GM06990 (cell line): ENCODE measurements around the gene CYP2A6.
A peak's percentile ranks its signal among the peaks of the same experiment; 100 is the strongest.

Experiments used
- DNase-seq: peaks from one replicate; pipeline ENCODE4 v3.0.0-alpha.2; 2011; ENCODE audit not compliant: insufficient read length; ENCODE audit errors: extremely low read depth
- H3K27me3 ChIP-seq: replicated peaks from 2 replicates; pipeline ENCODE4 v1.6.0; 2011; ENCODE audit warnings: low read length; ENCODE audit not compliant: control insufficient read depth, insufficient read depth
- H3K36me3 ChIP-seq: 2 replicates; pipeline ENCODE4 v1.5.1; 2011; ENCODE audit warnings: low read length; ENCODE audit not compliant: control insufficient read depth, insufficient read depth
- H3K4me3 ChIP-seq: replicated peaks from 2 replicates; pipeline ENCODE4 v1.5.1; 2011; ENCODE audit warnings: low read depth, mild to moderate bottlenecking, control low read depth, low read length
- TF ChIP-seq, protein P1 (sequence below): IDR thresholded peaks from 2 replicates; pipeline ENCODE4 v1.5.1; 2011; ENCODE audit warnings: low read length, control low read depth, mild to moderate bottlenecking, inconsistent platforms; ENCODE audit not compliant: insufficient read depth, poor library complexity, severe bottlenecking

CYP2A6 gene

GRCh38 chr19:40803170-40803856, 46.9 kb downstream of the CYP2A6 start:
- Histone ChIP-seq H3K27me3 (no peaks in the 10 kb centered on the region), H3K4me3 (peak overlapping the region; percentile 50), H3K36me3 (peaks cover 35% of the 10 kb centered on the region)
- TF ChIP-seq, protein P1, sequence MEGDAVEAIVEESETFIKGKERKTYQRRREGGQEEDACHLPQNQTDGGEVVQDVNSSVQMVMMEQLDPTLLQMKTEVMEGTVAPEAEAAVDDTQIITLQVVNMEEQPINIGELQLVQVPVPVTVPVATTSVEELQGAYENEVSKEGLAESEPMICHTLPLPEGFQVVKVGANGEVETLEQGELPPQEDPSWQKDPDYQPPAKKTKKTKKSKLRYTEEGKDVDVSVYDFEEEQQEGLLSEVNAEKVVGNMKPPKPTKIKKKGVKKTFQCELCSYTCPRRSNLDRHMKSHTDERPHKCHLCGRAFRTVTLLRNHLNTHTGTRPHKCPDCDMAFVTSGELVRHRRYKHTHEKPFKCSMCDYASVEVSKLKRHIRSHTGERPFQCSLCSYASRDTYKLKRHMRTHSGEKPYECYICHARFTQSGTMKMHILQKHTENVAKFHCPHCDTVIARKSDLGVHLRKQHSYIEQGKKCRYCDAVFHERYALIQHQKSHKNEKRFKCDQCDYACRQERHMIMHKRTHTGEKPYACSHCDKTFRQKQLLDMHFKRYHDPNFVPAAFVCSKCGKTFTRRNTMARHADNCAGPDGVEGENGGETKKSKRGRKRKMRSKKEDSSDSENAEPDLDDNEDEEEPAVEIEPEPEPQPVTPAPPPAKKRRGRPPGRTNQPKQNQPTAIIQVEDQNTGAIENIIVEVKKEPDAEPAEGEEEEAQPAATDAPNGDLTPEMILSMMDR = no peak
- no peak for DNase-seq

GRCh38 chr19:40802300-40803169, 47.7 kb downstream of the CYP2A6 start:
- TF ChIP-seq, protein P1 = no peak
- Histone ChIP-seq H3K4me3 (peak overlapping the region; percentile 50), H3K27me3 (no peaks in the 10 kb centered on the region), H3K36me3 (peaks cover 28% of the 10 kb centered on the region)
- peak; percentile 26 for DNase-seq

DNA sequence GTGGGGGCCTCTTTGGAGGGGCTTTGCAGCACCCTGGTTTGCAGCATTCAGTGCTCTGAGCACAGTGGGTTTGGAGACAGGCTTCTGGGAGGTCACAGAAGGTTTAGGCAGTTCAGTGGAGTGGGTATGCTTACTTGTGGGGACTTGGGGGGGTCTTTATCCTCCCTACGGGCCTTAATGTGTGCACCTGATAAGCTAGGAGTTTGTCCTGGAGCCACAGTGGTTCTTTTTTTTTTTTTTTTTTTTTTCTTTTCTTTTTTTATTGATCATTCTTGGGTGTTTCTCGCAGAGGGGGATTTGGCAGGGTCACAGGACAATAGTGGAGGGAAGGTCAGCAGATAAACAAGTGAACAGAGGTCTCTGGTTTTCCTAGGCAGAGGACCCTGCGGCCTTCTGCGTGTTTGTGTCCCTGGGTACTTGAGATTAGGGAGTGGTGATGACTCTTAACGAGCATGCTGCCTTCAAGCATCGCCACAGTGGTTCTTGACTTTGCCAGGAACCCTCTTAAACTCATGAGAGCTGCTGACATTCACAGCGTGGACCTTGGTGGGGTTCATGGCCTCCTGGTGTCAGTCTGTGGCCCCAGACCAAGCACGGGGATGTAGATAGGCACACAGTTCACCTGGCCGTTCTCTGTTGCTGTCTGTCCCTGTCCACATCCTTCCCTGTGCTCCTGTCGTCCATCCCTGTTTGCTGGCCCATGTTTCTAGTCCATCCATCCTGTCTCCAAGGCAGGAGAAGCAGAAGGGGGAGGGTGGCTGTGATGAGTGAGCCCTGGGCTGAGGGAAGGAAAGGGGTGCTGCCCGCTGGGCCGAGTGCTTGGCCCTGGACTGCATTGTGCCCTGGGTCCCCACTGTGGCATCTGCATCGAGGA, 48.6 kb downstream of the CYP2A6 start:
- Histone ChIP-seq H3K36me3 (peaks cover 25% of the 10 kb centered on the region), H3K27me3 (no peaks in the 10 kb centered on the region), H3K4me3 (peak overlapping the region; percentile 50)
- TF ChIP-seq, protein P1 = no peak
- no peak for DNase-seq

- no peak for DNase-seq
- peak overlapping the region; percentile 93 for H3K4me3 ChIP-seq
- no peaks in the 10 kb centered on the region for H3K27me3 ChIP-seq
- TF ChIP-seq, protein P1 = no peak
- peaks cover 23% of the 10 kb centered on the region for H3K36me3 ChIP-seq
Observed at GRCh38 chr19:40800997-40801377, 49.3 kb downstream of the CYP2A6 start.

DNA sequence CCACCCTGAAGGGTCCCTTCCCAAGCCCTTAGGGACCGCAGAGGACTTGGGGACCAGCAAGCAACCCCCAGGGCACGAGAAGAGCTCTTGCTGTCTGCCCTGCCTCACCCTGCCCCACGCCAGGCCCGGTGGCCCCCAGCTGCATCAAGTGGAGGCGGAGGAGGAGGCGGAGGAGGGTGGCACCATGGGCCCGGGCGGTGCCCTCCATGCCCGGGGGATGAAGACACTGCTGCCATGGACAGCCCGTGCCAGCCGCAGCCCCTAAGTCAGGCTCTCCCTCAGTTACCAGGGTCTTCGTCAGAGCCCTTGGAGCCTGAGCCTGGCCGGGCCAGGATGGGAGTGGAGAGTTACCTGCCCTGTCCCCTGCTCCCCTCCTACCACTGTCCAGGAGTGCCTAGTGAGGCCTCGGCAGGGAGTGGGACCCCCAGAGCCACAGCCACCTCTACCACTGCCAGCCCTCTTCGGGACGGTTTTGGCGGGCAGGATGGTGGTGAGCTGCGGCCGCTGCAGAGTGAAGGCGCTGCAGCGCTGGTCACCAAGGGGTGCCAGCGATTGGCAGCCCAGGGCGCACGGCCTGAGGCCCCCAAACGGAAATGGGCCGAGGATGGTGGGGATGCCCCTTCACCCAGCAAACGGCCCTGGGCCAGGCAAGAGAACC, 49.8 kb downstream of the CYP2A6 start:
- peaks cover 21% of the 10 kb centered on the region for H3K36me3 ChIP-seq
- TF ChIP-seq, protein P1 = no peak
- peak overlapping the region; percentile 93 for H3K4me3 ChIP-seq
- no peak for DNase-seq
- H3K27me3 ChIP-seq = no peaks in the 10 kb centered on the region
